GM18870 (cell line): ENCODE measurements around the gene KAT6B.
"Not testable (repeated sequence)": the region's sequence is repeated elsewhere in the genome, so short reads cannot be mapped to it uniquely, and the experiment has no call there.

Source experiments
- ATAC-seq: cut with Tn5 transposase; IDR thresholded peaks from one replicate; pipeline ENCODE4 v1.9.1; 2021; ENCODE audit warnings: moderate library complexity; ENCODE audit not compliant: unreplicated experiment

The KAT6B gene

DNA sequence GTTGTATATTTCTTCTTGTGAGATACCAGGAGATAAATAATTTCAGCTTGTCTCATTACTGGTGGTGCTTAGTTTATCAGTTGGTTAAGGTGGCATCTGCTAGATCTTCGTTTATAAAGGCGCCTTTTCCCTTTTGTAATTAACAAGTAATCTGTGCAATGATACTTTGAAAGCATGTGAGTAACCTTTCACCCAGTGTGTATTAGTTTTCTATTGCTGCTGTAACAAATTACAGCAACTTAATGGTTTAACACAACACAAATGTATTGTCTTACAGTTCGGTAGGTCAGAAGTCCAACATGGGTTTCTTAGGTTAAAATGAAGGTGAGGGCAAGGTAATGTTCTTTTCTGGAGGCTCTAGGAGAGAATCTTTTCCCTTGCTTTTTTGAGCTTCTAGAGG is 30.5 kb downstream of the KAT6B start:
- no peak for ATAC-seq

DNA sequence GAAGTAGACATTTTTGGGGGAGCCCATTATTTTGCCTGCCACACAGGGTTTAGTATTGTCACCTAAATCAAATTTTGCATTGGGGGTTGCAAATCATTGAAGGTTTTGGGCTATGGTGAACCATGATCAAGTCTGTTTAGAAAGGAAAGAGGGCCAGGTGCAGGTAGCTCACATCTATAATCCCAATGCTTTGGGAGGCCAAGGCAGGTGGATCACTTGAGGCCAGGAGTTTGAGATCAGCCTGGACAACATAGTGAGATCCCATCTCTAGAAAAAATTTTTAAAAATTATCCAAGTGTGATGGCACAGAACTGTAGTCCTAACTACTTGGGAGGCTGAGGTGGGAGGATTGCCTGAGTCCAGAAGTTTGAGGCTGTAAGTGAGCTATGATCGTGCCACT is 31.2 kb downstream of the KAT6B start:
- no peak for ATAC-seq

DNA sequence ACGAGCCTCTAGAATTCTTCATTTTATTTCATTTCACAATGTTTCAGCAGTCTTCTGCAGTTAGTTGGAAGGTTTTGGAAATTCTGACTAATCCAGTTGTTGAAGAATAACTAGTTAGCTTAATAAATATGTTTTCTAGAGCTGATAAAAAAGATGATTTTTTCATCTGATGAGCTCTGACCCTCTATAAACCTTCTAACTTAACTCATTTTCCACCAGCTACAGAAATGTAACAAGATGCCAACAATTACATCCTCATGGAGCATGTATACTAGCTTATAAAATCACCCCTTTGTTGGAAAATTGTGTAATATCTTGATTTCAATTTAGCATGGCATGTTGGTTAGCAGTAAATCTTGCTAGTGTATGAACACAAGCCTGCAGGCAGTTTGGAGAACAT is 33.1 kb downstream of the KAT6B start:
- ATAC-seq = no peak

GRCh38 chr10:74862625-74863024 is 36.2 kb downstream of the KAT6B start:
- ATAC-seq = no peak

DNA sequence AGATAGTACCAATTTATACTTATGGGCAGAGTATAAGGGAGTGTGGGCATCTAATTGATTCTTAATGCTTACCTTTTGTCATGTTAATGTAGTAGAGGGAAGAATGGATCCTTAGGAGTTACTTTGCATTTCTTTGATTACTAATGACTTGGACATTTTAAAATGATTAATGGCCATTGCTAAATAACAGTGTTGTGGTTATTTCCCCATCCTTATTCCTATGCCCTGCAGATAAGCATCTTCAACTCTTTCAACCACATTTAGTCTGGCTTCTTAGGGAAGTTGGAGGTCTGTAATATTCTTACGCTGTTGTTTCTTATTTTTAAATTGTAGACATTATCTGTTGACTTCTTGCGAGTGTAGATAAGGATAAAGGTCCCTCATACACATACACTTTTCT is 37.2 kb downstream of the KAT6B start:
- ATAC-seq = no peak

- no peak for ATAC-seq
These were observed 41.0 kb downstream of the KAT6B start for GRCh38 chr10:74867351-74867750.

DNA sequence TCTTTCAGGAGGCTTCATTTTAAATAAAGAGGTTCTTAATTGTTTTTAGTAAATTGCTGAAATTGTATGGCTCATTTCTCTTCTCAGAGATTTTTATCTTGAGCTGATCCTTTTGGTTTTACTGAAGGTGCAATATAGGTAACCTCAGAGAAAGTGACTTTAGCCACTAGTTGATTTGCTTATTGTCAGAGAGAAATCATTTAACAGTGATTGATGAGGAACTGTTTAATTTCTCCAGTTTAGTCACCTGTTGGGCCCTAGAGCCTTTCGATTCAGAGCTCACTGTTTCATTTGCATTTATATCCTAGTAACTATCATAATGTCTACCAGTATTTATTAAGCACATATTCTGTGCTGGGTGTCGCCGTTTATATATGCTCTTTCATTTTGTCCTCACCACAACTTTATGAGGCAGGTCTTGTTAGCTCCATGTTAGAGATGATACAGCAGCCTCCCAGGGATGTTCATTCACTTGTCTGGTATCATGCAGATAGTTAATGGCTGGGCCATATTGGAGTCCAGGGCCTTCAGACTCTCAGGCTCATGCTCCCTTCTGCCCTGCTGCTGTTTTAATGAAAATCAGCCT is 42.1 kb downstream of the KAT6B start:
- no peak for ATAC-seq

GRCh38 chr10:74869635-74870034 is 43.2 kb downstream of the KAT6B start:
- no peak for ATAC-seq

GRCh38 chr10:74870191-74870590 is 43.8 kb downstream of the KAT6B start:
- ATAC-seq = no peak

- ATAC-seq = peak; percentile 80
These were observed 45.4 kb downstream of the KAT6B start for GRCh38 chr10:74871595-74872382.

GRCh38 chr10:74873803-74874454 is 47.5 kb downstream of the KAT6B start:
- ATAC-seq = no peak

DNA sequence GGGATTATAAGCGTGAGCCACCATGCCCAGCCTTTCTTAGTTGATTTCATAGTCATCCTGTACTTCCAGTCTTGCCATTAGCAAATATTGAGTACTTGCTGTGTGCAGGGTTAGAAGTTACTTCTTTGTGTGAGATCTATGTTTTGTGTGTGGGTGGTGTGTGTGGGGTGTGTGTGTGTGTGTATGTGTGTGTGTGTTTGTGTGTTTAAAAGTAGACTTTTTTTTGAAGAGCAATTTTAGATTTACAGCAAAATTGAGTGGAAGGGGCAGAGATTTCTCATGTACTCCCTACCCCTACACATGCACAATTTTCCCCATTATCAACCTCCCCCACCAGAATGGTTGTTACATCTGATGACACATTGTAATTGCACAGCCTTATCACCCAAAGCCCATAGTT is 48.2 kb downstream of the KAT6B start:
- ATAC-seq = no peak

DNA sequence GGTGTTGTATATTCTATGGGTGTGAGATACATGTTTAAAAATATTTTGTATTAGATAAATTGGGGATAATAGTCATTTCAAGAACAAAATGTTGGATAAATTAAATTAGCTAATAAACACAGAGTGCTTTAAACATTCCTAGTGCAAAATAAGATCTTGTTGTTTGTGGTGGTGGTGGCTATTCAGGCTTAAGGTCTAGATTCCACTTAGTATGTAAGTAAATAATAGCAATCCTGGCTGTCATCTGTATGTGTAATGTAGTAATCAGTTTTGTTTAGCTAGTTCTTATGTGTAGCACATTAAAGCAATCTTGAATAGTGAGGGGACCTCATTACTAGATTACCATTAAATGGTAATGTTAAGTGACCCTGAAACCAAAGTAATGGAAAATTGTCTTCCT is 48.7 kb downstream of the KAT6B start:
- ATAC-seq = no peak

DNA sequence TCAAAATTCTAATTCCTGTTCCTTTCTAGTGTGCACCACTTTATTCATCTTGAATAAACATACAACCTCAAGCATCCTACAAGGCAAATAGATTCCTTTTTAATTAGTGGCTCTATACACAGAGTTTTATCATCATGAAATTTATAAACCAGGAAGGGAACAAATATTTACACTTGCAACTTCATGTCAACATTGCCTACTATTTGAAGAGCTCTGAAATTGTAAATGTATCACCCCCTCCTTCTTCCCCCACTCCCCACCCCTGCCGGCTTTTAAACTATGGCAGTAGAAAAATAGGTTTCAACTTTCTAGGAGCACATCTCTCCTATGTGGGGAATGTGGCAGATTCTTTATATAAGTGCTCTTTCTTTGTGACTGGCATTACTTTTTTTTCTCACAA is 49.6 kb downstream of the KAT6B start:
- no peak for ATAC-seq

DNA sequence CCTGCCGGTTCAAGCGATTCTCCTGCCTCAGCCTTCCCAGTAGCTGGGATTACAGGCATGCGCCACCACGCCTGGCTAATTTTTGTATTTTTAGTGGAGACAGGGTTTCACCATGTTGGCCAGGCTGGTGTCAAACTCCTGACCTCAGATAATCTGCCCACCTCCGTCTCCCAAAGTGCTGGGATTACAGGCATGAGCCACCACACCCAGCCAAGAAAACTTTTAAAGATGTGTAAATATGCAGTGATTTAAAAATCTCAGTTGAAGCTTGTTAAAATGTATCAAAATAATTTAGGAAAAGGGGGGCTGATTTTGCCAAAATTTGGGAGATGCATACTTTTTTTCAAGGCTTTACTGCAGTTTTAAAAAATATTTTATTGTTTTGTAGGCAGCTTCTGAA is 50.7 kb downstream of the KAT6B start:
- ATAC-seq = not testable (repeated sequence)

GRCh38 chr10:74877898-74878297 is 51.5 kb downstream of the KAT6B start:
- no peak for ATAC-seq

- no peak for ATAC-seq
These were observed 53.6 kb downstream of the KAT6B start for GRCh38 chr10:74880041-74880440.

- ATAC-seq = no peak
These were observed 55.0 kb downstream of the KAT6B start for GRCh38 chr10:74881253-74881884.

- ATAC-seq = no peak
These were observed 56.0 kb downstream of the KAT6B start for GRCh38 chr10:74882427-74882826.

DNA sequence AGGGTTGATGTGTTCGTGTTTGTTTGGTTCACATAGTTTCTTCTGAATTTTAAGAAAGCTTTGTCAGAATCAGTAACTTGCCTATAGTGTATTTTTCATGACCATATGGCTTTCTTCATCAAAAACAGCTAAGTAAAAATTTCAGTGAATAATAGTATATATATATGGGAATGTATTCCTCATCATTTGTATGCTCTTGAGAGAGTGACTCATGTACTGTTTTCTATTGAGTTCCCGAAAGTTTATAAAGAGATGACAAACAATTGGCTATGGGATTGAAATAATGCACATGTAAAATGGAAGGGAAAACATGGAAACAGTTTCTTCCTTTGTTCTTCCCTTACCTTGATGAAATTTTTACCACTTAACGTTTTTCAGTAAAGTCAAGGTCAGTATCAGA is 56.4 kb downstream of the KAT6B start:
- ATAC-seq = no peak

- no peak for ATAC-seq
These were observed 57.0 kb downstream of the KAT6B start for GRCh38 chr10:74883428-74883827.
